ENCODE measurements around the gene C2orf92.

Gene C2orf92

DNA sequence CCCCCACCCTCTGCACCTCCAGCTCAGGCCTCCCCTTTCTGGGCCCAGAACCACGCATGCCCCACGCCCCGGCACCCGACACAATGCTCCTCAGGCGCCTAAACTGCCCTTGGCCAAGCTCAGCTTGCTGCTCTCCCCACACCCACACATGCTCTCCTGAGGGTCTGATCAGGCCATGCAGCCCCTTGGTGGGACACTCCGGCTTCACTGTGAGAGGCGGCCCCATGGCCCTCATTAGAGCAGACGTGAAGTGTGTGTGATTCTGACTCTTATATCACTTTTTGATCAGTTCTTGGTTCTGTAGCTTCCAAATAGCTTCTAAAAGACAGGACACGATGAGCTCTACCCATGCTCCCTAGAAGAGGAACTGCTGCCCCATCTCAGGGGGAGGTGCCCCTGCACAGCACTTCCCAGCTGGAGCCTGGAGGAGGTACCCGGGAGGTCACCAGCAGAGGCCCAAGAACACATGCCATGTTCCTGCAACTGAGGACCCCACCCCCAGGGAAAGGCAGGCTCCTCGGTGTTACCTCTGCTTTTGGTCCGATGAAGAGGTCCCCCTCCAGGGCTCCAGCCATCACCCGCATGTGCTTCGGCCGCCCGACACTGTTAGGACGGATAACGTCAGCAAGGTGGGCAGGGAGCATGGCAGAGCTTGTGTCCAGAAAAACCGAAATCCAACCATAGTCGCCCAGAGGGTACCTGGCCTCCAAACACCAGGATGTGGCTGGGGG, 9.3 kb upstream of the C2orf92 start:
- H3K27ac ChIP-seq (ENCODE audit: poor library complexity, severe bottlenecking): no peak overlapping the region
- no peaks in the 10 kb centered on the region for H3K27me3 ChIP-seq (ENCODE audit: insufficient read depth, poor library complexity, severe bottlenecking)
- TF ChIP-seq, protein P1, sequence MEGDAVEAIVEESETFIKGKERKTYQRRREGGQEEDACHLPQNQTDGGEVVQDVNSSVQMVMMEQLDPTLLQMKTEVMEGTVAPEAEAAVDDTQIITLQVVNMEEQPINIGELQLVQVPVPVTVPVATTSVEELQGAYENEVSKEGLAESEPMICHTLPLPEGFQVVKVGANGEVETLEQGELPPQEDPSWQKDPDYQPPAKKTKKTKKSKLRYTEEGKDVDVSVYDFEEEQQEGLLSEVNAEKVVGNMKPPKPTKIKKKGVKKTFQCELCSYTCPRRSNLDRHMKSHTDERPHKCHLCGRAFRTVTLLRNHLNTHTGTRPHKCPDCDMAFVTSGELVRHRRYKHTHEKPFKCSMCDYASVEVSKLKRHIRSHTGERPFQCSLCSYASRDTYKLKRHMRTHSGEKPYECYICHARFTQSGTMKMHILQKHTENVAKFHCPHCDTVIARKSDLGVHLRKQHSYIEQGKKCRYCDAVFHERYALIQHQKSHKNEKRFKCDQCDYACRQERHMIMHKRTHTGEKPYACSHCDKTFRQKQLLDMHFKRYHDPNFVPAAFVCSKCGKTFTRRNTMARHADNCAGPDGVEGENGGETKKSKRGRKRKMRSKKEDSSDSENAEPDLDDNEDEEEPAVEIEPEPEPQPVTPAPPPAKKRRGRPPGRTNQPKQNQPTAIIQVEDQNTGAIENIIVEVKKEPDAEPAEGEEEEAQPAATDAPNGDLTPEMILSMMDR (IDR thresholded peaks at IDR 0.05; ENCODE audit: poor library complexity, severe bottlenecking): no peak
- ATAC-seq (ENCODE audit: low read depth) (no peak), DNase-seq (ENCODE audit: low spot score) (no peak)
- H3K9me3 ChIP-seq (ENCODE audit: severe bottlenecking): no peaks in the 10 kb centered on the region
- H3K4me1 ChIP-seq (ENCODE audit: insufficient read depth, poor library complexity, severe bottlenecking): no peaks in the 10 kb centered on the region
- no peak overlapping the region for H3K4me3 ChIP-seq (ENCODE audit: severe bottlenecking)
- H3K36me3 ChIP-seq (ENCODE audit: low read depth): peaks cover 41% of the 10 kb centered on the region

- Histone ChIP-seq H3K27me3 (ENCODE audit: insufficient read depth, poor library complexity, severe bottlenecking) (no peaks in the 10 kb centered on the region), H3K4me3 (ENCODE audit: severe bottlenecking) (no peak overlapping the region), H3K4me1 (ENCODE audit: insufficient read depth, poor library complexity, severe bottlenecking) (no peaks in the 10 kb centered on the region), H3K27ac (ENCODE audit: poor library complexity, severe bottlenecking) (no peak overlapping the region), H3K9me3 (ENCODE audit: severe bottlenecking) (no peaks in the 10 kb centered on the region), H3K36me3 (ENCODE audit: low read depth) (peaks cover 41% of the 10 kb centered on the region)
- no peak for DNase-seq (ENCODE audit: low spot score)
- TF ChIP-seq, protein P1 (IDR thresholded peaks at IDR 0.05; ENCODE audit: poor library complexity, severe bottlenecking): no peak
- ATAC-seq (ENCODE audit: low read depth): no peak
Observed at GRCh38 chr2:97660775-97661389, 8.6 kb upstream of the C2orf92 start.

DNA sequence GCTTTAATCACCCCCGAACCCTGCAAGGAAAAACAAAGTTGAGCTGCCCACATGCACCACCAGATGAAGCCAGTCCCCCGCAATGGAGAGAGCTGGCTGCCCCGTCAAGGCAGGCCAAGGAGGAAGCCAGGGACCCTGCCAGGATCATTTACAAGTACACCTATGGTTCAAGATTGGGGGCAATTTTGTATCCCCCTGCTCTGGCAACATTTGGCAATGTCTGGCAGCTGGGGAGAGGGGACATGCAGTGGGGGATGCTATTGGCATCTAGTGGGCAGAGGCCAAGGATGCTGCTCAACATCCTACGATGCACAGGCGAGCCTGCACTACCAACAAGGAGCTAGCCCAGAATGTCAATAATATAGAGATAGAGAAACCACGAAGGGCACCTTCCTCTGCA, 7.6 kb upstream of the C2orf92 start:
- no peaks in the 10 kb centered on the region for H3K4me1 ChIP-seq (ENCODE audit: insufficient read depth, poor library complexity, severe bottlenecking)
- no peaks in the 10 kb centered on the region for H3K9me3 ChIP-seq (ENCODE audit: severe bottlenecking)
- no peak overlapping the region for H3K4me3 ChIP-seq (ENCODE audit: severe bottlenecking)
- TF ChIP-seq, protein P1 (IDR thresholded peaks at IDR 0.05; ENCODE audit: poor library complexity, severe bottlenecking): no peak
- DNase-seq (ENCODE audit: low spot score) (no peak), ATAC-seq (ENCODE audit: low read depth) (no peak)
- H3K36me3 ChIP-seq (ENCODE audit: low read depth): peaks cover 36% of the 10 kb centered on the region
- H3K27me3 ChIP-seq (ENCODE audit: insufficient read depth, poor library complexity, severe bottlenecking): no peaks in the 10 kb centered on the region
- peak overlapping the region; percentile 88 for H3K27ac ChIP-seq (ENCODE audit: poor library complexity, severe bottlenecking)

GRCh38 chr2:97662386-97662894, 7.1 kb upstream of the C2orf92 start:
- ATAC-seq (ENCODE audit: low read depth) (no peak), DNase-seq (ENCODE audit: low spot score) (no peak)
- no peaks in the 10 kb centered on the region for H3K4me1 ChIP-seq (ENCODE audit: insufficient read depth, poor library complexity, severe bottlenecking)
- peak overlapping the region; percentile 88 for H3K27ac ChIP-seq (ENCODE audit: poor library complexity, severe bottlenecking)
- H3K36me3 ChIP-seq (ENCODE audit: low read depth): peaks cover 31% of the 10 kb centered on the region
- H3K9me3 ChIP-seq (ENCODE audit: severe bottlenecking): no peaks in the 10 kb centered on the region
- H3K4me3 ChIP-seq (ENCODE audit: severe bottlenecking): peak overlapping the region; percentile 85
- TF ChIP-seq, protein P1 (IDR thresholded peaks at IDR 0.05; ENCODE audit: poor library complexity, severe bottlenecking): no peak
- no peaks in the 10 kb centered on the region for H3K27me3 ChIP-seq (ENCODE audit: insufficient read depth, poor library complexity, severe bottlenecking)
